ENCODE results near the gene STRBP.

DNA sequence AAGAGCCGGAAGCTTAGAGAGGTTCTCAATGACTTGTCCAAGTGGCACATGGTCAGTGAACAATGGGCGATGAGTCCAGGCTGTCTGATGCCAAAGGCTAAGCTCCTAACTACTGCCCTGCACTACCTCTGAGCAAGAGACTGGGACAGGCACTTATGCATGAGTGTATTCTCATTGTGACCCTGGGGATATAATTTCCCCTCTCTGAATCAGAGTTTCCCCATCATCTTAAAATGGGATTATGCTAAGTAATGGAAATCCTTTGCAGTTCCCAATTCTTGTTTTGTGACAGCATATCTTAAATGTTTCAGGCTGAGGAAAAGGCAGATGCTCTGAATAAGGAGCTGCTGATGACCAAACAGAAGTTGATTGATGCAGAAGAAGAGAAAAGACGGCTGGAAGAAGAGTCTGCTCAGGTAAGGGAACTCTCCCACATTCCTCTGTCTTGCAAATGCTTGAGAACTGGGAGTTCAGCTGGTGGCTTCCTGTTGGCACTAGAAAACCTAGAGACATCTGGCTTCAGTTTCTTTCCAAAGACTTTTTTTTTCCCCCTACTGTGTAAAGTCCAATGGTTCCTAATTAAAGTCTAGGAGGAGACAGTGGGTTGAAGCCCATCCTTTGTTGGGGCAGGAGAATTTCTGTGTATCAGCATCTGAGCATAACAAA, 170.8 kb downstream of the STRBP start:
- TF ChIP-seq, protein P1, sequence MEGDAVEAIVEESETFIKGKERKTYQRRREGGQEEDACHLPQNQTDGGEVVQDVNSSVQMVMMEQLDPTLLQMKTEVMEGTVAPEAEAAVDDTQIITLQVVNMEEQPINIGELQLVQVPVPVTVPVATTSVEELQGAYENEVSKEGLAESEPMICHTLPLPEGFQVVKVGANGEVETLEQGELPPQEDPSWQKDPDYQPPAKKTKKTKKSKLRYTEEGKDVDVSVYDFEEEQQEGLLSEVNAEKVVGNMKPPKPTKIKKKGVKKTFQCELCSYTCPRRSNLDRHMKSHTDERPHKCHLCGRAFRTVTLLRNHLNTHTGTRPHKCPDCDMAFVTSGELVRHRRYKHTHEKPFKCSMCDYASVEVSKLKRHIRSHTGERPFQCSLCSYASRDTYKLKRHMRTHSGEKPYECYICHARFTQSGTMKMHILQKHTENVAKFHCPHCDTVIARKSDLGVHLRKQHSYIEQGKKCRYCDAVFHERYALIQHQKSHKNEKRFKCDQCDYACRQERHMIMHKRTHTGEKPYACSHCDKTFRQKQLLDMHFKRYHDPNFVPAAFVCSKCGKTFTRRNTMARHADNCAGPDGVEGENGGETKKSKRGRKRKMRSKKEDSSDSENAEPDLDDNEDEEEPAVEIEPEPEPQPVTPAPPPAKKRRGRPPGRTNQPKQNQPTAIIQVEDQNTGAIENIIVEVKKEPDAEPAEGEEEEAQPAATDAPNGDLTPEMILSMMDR (IDR thresholded peaks at IDR 0.05; ENCODE audit: insufficient read depth, low read length), result no peak
- TF ChIP-seq GABPA (IDR thresholded peaks at IDR 0.05; ENCODE audit: low read depth), result no peak
- no peak for TF ChIP-seq POLR2AphosphoS5 (IDR thresholded peaks at IDR 0.05; ENCODE audit: low read depth)

Measured in HL-60 (cell line).